ENCODE data around the gene C9orf85.
"Not testable (repeated sequence)": the region's sequence is repeated elsewhere in the genome, so short reads cannot be mapped to it uniquely, and the experiment has no call there.

The C9orf85 gene, protein sequence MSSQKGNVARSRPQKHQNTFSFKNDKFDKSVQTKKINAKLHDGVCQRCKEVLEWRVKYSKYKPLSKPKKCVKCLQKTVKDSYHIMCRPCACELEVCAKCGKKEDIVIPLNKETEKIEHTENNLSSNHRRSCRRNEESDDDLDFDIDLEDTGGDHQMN
- total RNA-seq, result 7.3 to 11.9 (median 11.1) reads per million in 3 experiments

DNA sequence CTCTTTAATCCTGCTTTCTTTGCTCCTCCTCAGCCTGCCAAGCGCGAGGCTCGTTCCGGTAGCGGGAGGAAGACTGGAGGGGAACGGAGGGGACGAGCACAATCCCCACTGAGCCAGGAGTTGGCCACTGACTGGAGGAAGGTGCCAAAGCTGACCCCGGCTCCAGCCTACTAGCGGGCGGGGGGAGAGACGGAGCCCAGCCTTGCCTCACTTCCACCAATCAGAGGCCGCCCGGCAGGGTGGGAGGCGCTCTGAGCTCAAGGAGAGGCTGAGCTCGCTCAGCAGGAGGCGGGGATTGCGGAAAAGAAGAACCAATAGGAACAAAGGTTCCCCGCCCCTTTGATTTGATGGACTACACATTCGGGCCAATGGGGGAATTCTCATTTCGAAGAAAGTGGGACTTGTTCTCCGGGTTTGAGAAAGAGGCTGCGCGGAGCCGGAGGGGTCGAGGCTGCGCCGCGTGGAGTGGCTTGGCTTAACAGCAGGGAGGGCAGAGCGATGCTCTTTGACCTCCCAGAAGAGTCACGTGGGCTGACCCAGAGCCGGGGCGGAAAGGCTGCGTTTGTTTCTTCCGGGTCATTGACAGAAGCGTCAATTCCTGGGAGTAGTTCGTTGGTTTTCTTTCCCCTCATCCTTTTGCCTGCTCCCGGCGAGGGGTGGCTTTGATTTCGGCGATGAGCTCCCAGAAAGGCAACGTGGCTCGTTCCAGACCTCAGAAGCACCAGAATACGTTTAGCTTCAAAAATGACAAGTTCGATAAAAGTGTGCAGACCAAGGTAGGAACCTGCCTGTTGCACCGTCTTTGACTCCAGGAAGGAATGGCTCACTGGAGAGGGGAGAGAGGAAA lies at the start of gene C9orf85, which contains the start of gene ABHD17B:
C9orf85 (plus strand) TSS at position 579 of the 847 bp plus-strand sequence; CDS start at position 675, 96 bp downstream.
ABHD17B (minus strand) TSS at position 133 of the 847 bp plus-strand sequence. CDS start 36,113 bp downstream, outside the sequence.
- DNase-seq, result peak; percentile 96

DNA sequence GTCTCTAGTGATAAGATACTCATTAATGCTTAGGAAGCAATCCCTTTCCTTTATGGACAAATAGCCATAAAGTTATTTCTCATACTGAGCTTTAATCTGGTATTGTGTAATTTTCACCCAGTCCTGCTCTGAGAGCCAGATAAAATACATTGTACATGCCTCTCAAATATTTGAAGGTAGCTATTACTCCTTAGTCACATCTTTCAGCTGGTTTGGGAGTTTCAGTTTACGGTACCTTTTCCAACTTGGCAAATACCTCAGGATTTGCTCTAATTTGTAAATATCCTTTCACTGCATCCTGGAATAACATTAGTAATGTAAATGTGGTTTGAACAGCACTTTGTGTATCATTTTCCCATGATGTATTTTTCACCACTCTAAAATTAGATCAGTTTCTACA lies 47.8 kb upstream of the C9orf85 start:
- DNase-seq, result no peak

DNA sequence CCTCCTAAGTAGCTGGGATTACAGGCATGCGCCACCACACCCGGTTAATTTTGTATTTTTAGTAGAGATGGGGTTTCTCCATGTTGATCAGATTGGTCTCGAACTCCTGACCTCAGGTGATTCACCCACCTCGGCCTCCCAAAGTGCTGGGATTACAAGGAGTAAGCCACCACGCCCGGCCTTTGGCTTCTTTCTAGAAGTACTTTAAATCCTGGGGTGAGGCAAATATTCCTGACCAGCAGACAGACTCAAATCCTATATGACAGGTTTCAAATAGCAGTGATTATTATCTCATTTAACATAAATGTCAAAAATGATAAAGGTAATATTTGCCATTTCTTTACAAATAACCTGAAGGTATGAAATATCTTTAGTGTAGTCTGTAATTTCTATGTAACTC lies 36.1 kb upstream of the C9orf85 start:
- no peak for DNase-seq

- no peak for DNase-seq
Measured at GRCh38 chr9:71876106-71876505, 35.3 kb upstream of the C9orf85 start.

GRCh38 chr9:71876829-71877228 lies 34.6 kb upstream of the C9orf85 start:
- DNase-seq, result no peak

- DNase-seq, result no peak
Measured at GRCh38 chr9:71878327-71879274, 32.8 kb upstream of the C9orf85 start.

GRCh38 chr9:71879644-71880174 lies 31.7 kb upstream of the C9orf85 start:
- DNase-seq, result no peak

DNA sequence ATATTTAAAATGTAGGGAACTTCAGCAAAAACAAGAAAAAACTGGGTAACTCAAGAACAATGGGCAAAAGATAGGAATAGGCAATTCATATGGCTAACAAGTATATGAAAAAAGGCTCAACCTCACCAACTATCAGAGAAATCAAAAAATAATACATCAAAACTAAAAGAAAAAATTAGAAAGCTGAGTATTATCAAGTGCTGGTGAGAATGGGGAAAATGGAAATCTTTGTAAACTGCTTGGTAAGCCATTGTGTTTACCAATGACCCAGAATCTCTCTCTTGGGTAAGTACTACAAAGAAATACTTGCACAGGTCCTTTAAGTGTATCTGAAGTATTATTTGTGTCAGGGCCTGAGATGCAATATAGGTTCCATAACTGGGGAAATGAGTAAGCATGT lies 27.4 kb upstream of the C9orf85 start:
- no peak for DNase-seq

GRCh38 chr9:71885467-71885866 lies 26.0 kb upstream of the C9orf85 start:
- DNase-seq, result no peak

DNA sequence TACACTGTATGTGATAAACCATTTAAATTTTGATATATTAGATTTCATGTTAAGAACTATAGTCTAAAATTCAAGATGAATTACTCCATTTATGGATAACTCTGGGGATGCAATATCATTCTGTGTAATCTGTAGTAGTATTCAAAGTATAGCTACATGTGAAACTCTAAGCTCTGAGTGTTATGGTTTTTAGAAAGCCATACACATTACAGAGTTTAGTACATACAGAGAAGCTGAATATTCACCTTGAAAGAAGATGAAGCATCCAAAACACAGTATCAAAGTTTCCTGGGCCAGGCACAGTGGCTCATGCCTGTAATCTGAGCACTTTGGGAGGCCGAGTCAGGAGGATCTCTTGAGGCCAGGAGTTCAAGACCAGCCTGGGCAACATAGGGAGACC lies 25.4 kb upstream of the C9orf85 start:
- DNase-seq, result no peak

DNA sequence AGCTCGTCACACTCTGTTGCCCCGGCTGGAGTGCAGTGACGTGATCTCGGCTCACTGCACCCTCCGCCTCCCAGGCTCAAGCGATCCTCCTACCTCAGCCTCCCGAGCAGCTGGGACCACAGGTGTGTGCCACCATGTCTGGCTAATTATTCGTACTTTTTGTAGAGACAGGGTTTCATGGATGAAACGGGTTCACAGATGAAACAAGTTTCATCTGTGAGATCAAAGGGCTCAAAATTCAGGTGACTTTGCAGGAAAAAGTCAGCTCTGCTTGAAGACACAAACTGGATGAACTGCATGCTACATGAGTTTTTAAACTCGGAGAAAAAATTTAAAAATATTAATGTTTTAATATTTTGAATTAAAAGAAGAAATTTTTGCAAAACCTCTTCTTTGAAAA lies 24.9 kb upstream of the C9orf85 start:
- DNase-seq, result no peak

GRCh38 chr9:71887362-71887761 lies 24.1 kb upstream of the C9orf85 start:
- no peak for DNase-seq

- DNase-seq, result no peak
Measured at GRCh38 chr9:71890042-71890679, 21.3 kb upstream of the C9orf85 start.

- DNase-seq, result no peak
Measured at GRCh38 chr9:71891557-71892189, 19.8 kb upstream of the C9orf85 start.

DNA sequence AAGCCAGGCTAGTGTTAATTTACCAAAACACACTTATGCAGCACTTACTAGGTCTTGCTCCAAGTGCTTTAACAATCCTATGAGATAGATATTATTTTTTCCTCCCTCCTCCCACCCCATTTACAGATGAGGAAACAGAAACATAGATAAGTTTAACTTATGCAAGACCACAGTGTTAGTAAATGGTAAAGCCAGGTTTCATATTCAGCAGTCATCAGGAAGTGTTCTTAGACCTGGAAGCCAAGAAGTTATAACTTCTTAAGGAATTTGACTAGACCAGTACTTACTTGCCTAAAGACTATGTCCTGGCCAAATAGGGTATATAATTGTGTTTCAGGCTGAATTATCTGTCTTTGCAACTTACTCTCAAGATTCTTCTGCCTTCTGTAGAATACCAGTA lies 16.3 kb upstream of the C9orf85 start:
- no peak for DNase-seq

- no peak for DNase-seq
Measured at GRCh38 chr9:71895955-71896354, 15.5 kb upstream of the C9orf85 start.

DNA sequence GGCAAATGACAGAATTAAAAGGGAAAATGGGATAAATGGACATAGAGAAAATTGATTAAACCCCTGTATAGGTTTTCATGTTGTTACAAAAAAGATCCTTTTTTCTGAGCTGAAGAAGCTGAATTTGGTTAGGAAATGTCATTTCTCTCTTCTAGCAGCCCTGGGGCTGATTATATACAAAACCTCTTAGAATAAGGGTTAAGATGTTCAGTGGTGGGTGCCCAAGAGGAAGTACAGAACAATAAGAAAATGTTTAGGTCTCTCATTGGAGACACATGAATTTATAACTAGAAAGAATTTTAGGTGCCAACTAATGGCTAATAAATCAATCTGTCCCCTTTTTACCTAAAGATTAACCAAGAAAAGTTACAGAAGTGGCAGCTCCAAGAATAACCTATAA lies 14.7 kb upstream of the C9orf85 start:
- no peak for DNase-seq

GRCh38 chr9:71897577-71897976 lies 13.9 kb upstream of the C9orf85 start:
- peak; percentile 14 for DNase-seq

DNA sequence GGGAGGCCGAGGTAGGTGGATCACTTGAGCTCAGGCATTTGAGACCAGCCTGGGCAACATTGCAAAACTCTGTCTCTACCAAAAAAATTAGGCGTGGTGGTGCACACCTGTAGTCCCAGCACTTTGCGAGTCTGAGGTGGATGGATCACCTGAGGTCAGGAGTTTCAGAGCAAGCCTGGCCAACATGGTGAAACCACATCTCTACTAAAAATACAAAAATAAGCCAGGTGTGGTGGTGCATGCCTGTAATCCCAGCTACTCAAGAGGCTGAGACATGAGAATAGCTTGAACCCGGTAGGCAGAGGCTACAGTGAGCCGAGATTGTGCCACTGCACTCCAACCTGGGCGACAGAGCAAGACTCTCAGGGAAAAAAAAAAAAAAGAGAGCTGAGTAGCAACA lies 12.7 kb upstream of the C9orf85 start:
- DNase-seq, result not testable (repeated sequence)

DNA sequence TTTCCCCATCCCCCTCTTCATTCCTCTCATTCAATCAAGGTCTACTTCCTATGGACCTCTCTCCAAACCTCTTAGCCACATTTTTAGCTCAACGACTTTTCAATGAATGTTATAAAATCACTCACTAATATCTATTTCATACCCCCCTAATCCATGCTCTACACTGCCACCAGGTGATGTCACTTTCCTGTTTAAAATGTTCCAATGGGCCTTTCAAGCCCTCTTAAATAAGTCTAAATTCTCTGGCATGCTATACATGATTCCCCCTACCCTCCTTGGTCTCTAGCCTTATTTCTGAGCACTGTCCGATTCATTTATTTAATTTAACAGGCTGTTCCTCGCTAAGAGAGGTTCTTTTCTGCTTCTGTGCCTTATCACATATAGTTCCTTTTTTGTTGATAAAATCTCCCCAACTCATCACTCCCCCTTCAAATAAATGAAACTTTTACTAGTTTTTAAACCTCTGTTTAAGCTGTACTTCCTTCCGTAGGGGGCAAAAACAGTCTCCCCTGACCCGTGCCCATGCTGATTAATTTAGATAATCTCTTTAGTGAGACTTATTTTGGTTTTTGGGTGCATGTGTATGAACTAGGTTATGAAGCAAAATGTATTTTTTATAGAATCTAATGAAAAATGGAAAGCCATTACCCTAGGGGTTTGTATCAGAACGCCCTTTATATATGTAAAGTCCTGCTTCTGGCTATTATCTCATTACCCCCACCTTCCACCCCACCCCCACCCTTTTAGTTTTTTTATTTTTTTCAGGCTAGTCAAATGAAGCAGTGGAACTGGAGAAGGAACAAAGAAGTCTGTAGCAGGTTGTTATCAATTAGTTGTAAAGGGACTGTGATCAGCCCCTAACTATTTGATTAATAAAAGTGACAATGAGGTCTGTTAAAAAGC lies 9.5 kb upstream of the C9orf85 start:
- no peak for DNase-seq

- DNase-seq, result no peak
Measured at GRCh38 chr9:71904076-71904475, 7.4 kb upstream of the C9orf85 start.
